Measurements from ENCODE around the gene PMEPA1. TPM values are rescaled to one million over a fixed set of nuclear protein-coding genes. Genes with fewer than 3 reads are reported as not detected.

The PMEPA1 gene
- total and polyA plus RNA-seq, 2 experiments from 2014 or later: 7.3 to 15.4 TPM

DNA sequence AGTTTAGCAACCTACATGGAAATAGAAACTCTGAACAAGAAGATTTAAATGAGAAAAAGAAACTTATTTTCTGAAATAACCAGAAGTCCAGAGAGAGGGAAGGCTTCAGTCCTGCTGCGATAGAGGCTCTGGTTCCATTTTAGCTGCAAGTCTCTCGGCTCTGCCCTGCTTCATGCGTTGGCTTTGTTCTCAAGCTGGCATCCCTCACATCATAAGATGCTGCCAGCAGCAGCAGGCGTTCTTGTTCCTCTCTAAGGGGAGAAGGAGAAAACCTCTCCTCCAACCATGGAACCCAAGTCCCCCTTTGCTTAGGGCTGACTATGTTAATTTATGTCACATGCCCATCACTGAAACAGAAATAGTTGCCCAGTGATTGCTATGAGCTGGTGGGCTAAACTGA, 46.4 kb upstream of the PMEPA1 start (continued):
- TF ChIP-seq, protein P1, sequence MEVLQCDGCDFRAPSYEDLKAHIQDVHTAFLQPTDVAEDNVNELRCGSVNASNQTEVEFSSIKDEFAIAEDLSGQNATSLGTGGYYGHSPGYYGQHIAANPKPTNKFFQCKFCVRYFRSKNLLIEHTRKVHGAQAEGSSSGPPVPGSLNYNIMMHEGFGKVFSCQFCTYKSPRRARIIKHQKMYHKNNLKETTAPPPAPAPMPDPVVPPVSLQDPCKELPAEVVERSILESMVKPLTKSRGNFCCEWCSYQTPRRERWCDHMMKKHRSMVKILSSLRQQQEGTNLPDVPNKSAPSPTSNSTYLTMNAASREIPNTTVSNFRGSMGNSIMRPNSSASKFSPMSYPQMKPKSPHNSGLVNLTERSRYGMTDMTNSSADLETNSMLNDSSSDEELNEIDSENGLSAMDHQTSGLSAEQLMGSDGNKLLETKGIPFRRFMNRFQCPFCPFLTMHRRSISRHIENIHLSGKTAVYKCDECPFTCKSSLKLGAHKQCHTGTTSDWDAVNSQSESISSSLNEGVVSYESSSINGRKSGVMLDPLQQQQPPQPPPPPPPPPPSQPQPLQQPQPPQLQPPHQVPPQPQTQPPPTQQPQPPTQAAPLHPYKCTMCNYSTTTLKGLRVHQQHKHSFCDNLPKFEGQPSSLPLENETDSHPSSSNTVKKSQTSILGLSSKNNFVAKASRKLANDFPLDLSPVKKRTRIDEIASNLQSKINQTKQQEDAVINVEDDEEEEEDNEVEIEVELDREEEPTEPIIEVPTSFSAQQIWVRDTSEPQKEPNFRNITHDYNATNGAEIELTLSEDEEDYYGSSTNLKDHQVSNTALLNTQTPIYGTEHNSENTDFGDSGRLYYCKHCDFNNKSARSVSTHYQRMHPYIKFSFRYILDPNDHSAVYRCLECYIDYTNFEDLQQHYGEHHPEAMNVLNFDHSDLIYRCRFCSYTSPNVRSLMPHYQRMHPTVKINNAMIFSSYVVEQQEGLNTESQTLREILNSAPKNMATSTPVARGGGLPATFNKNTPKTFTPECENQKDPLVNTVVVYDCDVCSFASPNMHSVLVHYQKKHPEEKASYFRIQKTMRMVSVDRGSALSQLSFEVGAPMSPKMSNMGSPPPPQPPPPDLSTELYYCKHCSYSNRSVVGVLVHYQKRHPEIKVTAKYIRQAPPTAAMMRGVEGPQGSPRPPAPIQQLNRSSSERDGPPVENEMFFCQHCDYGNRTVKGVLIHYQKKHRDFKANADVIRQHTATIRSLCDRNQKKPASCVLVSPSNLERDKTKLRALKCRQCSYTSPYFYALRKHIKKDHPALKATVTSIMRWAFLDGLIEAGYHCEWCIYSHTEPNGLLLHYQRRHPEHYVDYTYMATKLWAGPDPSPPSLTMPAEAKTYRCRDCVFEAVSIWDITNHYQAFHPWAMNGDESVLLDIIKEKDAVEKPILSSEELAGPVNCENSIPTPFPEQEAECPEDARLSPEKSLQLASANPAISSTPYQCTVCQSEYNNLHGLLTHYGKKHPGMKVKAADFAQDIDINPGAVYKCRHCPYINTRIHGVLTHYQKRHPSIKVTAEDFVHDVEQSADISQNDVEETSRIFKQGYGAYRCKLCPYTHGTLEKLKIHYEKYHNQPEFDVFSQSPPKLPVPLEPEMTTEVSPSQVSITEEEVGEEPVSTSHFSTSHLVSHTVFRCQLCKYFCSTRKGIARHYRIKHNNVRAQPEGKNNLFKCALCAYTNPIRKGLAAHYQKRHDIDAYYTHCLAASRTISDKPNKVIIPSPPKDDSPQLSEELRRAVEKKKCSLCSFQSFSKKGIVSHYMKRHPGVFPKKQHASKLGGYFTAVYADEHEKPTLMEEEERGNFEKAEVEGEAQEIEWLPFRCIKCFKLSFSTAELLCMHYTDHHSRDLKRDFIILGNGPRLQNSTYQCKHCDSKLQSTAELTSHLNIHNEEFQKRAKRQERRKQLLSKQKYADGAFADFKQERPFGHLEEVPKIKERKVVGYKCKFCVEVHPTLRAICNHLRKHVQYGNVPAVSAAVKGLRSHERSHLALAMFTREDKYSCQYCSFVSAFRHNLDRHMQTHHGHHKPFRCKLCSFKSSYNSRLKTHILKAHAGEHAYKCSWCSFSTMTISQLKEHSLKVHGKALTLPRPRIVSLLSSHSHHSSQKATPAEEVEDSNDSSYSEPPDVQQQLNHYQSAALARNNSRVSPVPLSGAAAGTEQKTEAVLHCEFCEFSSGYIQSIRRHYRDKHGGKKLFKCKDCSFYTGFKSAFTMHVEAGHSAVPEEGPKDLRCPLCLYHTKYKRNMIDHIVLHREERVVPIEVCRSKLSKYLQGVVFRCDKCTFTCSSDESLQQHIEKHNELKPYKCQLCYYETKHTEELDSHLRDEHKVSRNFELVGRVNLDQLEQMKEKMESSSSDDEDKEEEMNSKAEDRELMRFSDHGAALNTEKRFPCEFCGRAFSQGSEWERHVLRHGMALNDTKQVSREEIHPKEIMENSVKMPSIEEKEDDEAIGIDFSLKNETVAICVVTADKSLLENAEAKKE (CRISPR knock-in tag; IDR thresholded peaks at IDR 0.05): no peak

DNA sequence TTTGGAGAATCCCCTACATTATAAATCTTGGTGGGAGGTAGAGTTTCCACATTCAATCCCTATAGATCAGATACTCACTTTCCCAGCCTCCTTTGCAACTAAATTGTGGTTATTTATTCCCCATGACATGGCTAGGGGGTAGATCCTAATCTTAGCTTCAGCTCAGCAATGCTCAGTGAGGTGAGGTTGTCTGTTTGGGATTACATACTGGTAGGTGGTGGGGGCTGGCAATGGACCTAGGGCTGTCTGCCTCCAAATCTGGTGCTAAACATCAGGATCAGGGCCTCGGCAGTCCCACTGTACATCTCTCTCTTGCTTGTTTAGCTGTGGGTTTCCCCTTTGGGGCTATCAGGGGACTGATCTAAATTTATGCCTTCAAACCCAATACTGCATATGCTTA, 45.8 kb upstream of the PMEPA1 start:
- no peaks in the 10 kb centered on the region for H3K79me2 ChIP-seq (replicated peaks; ENCODE audit: insufficient read depth)
- DNase-seq (ENCODE audit: low spot score): no peak
- H3K36me3 ChIP-seq (ENCODE audit: insufficient read depth): no peaks in the 10 kb centered on the region
- peaks cover 6% of the 10 kb centered on the region for H3K27me3 Mint-ChIP-seq (ENCODE audit: insufficient read depth, low read depth, poor library complexity)
- no peaks in the 10 kb centered on the region for H3K27me3 ChIP-seq (ENCODE audit: insufficient read depth)
- no peak overlapping the region for H3K4me3 Mint-ChIP-seq
- no peak overlapping the region for H3K4me2 ChIP-seq
- peaks cover 4% of the 10 kb centered on the region; the same call in 2 of the 3 replicates for H3K9me3 Mint-ChIP-seq
- H3K4me1 ChIP-seq (ENCODE audit: insufficient read depth): peaks cover 3% of the 10 kb centered on the region; the same call in 1 of the 2 replicates
- H4K20me1 ChIP-seq (replicated peaks; ENCODE audit: insufficient read depth): no peaks in the 10 kb centered on the region
- H2AFZ ChIP-seq: no peak overlapping the region
- H3K36me3 Mint-ChIP-seq (ENCODE audit: low read depth): no peaks in the 10 kb centered on the region
- H3K27ac ChIP-seq (ENCODE audit: low read depth): no peak overlapping the region
- H3K4me3 ChIP-seq: no peak overlapping the region
- no peaks in the 10 kb centered on the region for H3F3A ChIP-seq (replicated peaks; ENCODE audit: low read depth)
- no peak overlapping the region for H3K27ac Mint-ChIP-seq
- ATAC-seq: no peak
- H3K9me2 ChIP-seq (ENCODE audit: insufficient read depth): no peaks in the 10 kb centered on the region
- peaks cover 10% of the 10 kb centered on the region for H3K4me1 Mint-ChIP-seq
- no peak for TF ChIP-seq POLR2AphosphoS5 (IDR thresholded peaks at IDR 0.05; ENCODE audit: low read depth)
- no peak for TF ChIP-seq NANOG (IDR thresholded peaks at IDR 0.05; ENCODE audit: borderline replicate concordance)
- TF ChIP-seq EZH2phosphoT487 (IDR thresholded peaks at IDR 0.05; ENCODE audit: unreplicated experiment): no peak
- TF ChIP-seq ZNF114 (CRISPR knock-in tag; IDR thresholded peaks at IDR 0.05): no peak
- TF ChIP-seq, protein P1 (CRISPR knock-in tag; IDR thresholded peaks at IDR 0.05): no peak
- TF ChIP-seq EZH2 (IDR thresholded peaks at IDR 0.05; ENCODE audit: low read depth, unreplicated experiment): no peak
- TF ChIP-seq, protein P2, sequence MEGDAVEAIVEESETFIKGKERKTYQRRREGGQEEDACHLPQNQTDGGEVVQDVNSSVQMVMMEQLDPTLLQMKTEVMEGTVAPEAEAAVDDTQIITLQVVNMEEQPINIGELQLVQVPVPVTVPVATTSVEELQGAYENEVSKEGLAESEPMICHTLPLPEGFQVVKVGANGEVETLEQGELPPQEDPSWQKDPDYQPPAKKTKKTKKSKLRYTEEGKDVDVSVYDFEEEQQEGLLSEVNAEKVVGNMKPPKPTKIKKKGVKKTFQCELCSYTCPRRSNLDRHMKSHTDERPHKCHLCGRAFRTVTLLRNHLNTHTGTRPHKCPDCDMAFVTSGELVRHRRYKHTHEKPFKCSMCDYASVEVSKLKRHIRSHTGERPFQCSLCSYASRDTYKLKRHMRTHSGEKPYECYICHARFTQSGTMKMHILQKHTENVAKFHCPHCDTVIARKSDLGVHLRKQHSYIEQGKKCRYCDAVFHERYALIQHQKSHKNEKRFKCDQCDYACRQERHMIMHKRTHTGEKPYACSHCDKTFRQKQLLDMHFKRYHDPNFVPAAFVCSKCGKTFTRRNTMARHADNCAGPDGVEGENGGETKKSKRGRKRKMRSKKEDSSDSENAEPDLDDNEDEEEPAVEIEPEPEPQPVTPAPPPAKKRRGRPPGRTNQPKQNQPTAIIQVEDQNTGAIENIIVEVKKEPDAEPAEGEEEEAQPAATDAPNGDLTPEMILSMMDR (conservative IDR thresholded peaks at IDR 0.05; ENCODE audit: low read depth in 2 of 2): no peak
- TF ChIP-seq CREB1 (CRISPR knock-in tag; IDR thresholded peaks at IDR 0.05; ENCODE audit: low read depth): no peak

Measured in GM23338 (cell line).